GM21529 (cell line): Measurements from ENCODE around the gene RRP8.

Source experiments
- ATAC-seq: cut with Tn5 transposase; IDR thresholded peaks from one replicate; pipeline ENCODE4 v1.9.1; 2021; ENCODE audit not compliant: unreplicated experiment

The RRP8 gene

GRCh38 chr11:6548641-6549040 lies 54.8 kb downstream of the RRP8 start:
- ATAC-seq = no peak

- ATAC-seq = no peak
Measured at GRCh38 chr11:6548121-6548520, 55.3 kb downstream of the RRP8 start.

GRCh38 chr11:6547177-6547576 lies 56.2 kb downstream of the RRP8 start:
- no peak for ATAC-seq

GRCh38 chr11:6546735-6547134 lies 56.7 kb downstream of the RRP8 start:
- ATAC-seq = no peak

- ATAC-seq = no peak
Measured at GRCh38 chr11:6545917-6546605, 57.4 kb downstream of the RRP8 start.
